Measurements from ENCODE around the gene PRMT7. TPM values are rescaled to one million over a fixed set of nuclear protein-coding genes. Genes with fewer than 3 reads are reported as not detected.
"Not testable (repeated sequence)": the region's sequence is repeated elsewhere in the genome, so short reads cannot be mapped to it uniquely, and the experiment has no call there.

Gene PRMT7
- total RNA-seq, 1 donor from 2014 or later: 30.0 TPM

DNA sequence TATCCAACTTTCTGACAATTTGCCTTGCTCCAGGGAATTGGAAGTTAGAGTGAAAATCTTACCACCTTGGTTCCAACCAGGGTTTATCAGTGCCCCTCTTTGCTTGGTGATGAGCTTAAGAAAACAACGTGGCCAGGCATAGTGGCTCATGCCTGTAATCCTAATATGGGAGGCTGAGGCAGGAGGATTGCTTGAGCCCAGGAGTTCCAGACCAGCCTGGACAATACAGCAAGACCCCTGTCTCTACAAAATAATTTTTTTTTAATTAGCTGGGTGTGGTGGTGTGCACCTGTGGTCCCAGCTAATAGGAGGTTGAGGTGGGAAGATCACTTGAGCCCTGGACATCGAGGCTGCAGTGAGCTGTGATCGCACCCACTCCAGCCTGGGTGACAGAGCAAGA is 25.1 kb upstream of the PRMT7 start:
- no peak for DNase-seq
- Histone ChIP-seq H3K36me3 (peaks cover 24% of the 10 kb centered on the region), H3K4me3 (no peak overlapping the region), H3K27ac (peak overlapping the region; percentile 51), H3K27me3 (no peaks in the 10 kb centered on the region), H3K9me3 (no peaks in the 10 kb centered on the region), H3K4me1 (peaks cover 70% of the 10 kb centered on the region)
- intact Hi-C loops (cut with DNase I): no loop called here
- ATAC-seq: no peak
- TF ChIP-seq, protein P1, sequence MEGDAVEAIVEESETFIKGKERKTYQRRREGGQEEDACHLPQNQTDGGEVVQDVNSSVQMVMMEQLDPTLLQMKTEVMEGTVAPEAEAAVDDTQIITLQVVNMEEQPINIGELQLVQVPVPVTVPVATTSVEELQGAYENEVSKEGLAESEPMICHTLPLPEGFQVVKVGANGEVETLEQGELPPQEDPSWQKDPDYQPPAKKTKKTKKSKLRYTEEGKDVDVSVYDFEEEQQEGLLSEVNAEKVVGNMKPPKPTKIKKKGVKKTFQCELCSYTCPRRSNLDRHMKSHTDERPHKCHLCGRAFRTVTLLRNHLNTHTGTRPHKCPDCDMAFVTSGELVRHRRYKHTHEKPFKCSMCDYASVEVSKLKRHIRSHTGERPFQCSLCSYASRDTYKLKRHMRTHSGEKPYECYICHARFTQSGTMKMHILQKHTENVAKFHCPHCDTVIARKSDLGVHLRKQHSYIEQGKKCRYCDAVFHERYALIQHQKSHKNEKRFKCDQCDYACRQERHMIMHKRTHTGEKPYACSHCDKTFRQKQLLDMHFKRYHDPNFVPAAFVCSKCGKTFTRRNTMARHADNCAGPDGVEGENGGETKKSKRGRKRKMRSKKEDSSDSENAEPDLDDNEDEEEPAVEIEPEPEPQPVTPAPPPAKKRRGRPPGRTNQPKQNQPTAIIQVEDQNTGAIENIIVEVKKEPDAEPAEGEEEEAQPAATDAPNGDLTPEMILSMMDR (IDR thresholded peaks at IDR 0.05): no peak

DNA sequence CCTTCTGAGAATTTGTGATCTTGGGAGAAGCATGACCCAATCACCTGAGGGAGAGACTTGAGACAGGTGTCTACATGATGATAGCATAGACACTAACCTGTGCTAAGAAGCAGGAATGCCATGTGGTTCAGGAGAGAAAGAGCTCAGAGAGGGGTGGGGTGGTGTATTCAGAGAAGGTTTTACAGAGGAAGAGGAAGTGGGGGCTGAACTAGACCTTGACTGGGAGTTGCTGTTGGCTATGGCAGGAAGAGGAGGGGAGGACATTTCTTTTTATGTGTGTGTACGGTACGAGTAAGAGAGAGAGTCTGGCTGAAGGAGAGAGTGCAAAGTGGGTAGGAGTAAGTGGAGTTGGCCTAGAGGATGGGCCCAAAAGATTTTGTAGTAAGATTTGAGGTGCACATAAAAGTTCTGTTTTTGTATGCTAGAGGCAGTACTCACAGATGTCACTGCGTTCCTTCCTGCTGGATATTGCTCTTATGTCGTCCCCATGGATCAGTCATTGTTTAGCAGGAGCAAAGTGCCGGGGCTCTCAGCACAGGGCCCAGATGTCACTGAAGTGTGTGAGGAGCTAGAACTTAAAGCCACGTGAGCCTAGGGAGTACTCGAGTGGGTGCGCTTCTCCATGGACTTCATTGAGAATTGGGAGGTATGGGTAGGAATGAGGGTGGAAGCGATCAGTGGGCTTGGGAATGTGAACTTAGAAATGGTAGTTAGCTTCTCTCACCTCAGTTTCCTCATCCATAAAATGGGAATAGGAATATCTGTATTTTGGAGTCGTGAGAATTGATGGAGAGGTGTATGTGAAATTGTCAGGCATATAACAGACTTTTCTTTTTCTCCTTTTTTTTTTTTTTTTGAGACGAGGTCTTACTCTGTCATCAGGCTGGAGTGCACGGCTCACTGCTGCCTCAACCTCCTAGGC is 24.4 kb upstream of the PRMT7 start:
- DNase-seq: no peak
- H3K36me3 ChIP-seq: peaks cover 30% of the 10 kb centered on the region
- peak overlapping the region; percentile 51 for H3K27ac ChIP-seq
- H3K9me3 ChIP-seq: no peaks in the 10 kb centered on the region
- peaks cover 70% of the 10 kb centered on the region for H3K4me1 ChIP-seq
- peak; percentile 23 for ATAC-seq
- intact Hi-C loops (cut with DNase I): no loop called here
- no peaks in the 10 kb centered on the region for H3K27me3 ChIP-seq
- TF ChIP-seq, protein P1 (IDR thresholded peaks at IDR 0.05): no peak
- no peak overlapping the region for H3K4me3 ChIP-seq

DNA sequence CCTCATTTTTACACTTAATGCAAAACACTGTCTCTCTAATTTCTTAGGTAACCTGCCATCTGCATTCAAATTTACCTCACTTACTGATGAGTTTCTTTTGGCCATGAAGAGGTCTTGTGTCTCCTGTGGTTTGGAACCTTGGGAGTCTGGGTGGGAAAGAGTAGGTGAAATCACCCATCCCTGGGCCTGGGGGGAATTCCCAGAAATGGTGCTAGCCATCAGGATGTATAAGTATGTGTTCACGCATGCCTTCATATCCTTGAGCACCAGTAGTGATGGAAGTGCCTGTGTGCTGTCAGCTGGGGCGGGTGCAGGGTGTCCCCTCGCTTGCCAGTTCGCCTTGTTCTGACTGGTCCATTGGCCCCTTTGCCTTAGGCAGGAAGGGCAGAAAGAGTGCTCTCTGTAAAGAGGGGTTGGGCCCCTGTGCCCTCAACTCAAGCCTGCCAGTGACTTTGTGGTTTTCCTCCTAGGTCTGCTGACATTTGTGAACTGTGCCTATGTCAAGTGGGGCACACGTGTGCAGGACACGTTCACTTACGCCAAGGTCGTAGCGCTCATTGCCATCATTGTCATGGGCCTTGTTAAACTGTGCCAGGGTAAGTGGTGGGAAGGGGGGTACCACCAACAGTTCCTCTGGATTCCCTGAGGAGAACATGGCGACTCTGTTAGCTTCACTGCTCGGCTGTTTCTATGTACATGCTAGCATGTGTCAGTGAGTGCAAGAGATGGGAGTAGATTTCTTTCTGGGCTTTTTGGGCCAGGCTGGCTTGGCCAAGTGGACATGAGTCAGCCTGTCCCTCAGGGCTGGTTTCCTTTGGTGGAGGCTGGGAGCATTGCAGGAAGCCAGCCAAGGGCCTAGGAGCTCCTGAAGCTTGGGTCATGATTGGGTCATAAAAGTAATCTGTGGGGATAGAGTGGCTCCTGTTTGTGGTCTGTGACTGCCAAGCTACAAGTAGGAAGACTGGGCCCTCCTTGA is 23.3 kb upstream of the PRMT7 start:
- Histone ChIP-seq H3K4me3 (no peak overlapping the region), H3K36me3 (peaks cover 31% of the 10 kb centered on the region), H3K4me1 (peaks cover 74% of the 10 kb centered on the region), H3K27ac (peak overlapping the region; percentile 48), H3K27me3 (no peaks in the 10 kb centered on the region), H3K9me3 (no peaks in the 10 kb centered on the region)
- DNase-seq: no peak
- ATAC-seq: peak; percentile 39
- intact Hi-C loops (cut with DNase I): no loop called here
- TF ChIP-seq, protein P1 (IDR thresholded peaks at IDR 0.05): no peak

DNA sequence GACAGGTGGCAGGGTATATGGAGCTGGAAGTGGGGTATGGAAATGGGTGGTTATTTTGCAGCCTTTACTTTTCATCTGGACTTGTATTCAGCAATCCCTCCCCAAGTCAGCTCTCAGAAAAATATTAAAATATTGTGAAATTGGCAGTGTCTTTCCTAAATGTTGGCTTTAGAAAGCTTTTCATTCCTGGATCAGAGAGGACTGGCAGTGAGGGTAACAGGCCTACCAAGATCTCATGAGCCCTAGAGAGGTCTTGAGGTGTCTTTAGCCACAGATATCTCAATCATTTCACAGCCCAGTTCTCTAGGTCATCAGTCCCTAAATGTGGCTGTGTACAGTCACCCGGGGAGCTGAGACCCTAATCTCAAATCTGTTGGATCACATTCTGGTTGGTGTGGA is 22.6 kb upstream of the PRMT7 start:
- no peak for DNase-seq
- Histone ChIP-seq H3K27me3 (no peaks in the 10 kb centered on the region), H3K9me3 (no peaks in the 10 kb centered on the region), H3K4me1 (peaks cover 67% of the 10 kb centered on the region), H3K36me3 (peaks cover 35% of the 10 kb centered on the region), H3K4me3 (no peak overlapping the region), H3K27ac (peak overlapping the region; percentile 48)
- intact Hi-C loops (cut with DNase I): no loop called here
- no peak for ATAC-seq
- TF ChIP-seq, protein P1 (IDR thresholded peaks at IDR 0.05): no peak

DNA sequence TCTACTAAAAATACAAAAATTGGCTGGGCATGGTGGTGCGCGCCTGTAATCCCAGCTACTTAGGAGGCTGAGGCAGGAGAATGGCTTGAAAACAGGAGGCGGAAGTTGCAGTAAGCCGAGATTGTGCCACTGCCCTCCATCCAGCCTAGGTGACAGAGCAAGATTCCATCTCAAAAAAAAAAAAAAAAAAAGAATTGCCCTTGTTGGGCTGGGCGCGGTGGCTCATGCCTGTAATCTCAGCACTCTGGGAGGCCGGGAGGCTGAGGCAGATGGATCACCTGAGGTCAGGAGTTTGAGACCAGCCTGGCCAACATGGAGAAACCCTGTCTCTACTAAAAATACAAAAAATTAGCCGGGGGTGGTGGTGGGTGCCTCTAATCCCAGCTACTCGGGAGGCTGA is 22.0 kb upstream of the PRMT7 start:
- H3K4me3 ChIP-seq; DNase-seq; H3K9me3 ChIP-seq; intact Hi-C loops (cut with DNase I); ATAC-seq; H3K27me3 ChIP-seq: not testable (repeated sequence)
- Histone ChIP-seq H3K27ac (peak overlapping the region; percentile 59), H3K4me1 (peaks cover 63% of the 10 kb centered on the region), H3K36me3 (peaks cover 40% of the 10 kb centered on the region)

Data from upper lobe of right lung (tissue), 1 donor.